ENCODE data around the gene ZNF804A.

- no peak for TF ChIP-seq POLR2A (IDR thresholded peaks at IDR 0.05)
- TF ChIP-seq CTCF (IDR thresholded peaks at IDR 0.05), result no peak
These were observed 123.6 kb downstream of the ZNF804A start for GRCh38 chr2:184721881-184722280.
